A549 (cell line): ENCODE measurements around the gene BRSK2.

Experiments
- CEBPB ChIP-seq, 2 experiments: fragments of >200 bp in 1 of 2; sonication (Bioruptor Twin) in 1 of 2; formaldehyde crosslinking in 1 of 2; IDR thresholded peaks; 2 replicates each; pipeline ENCODE4 v1.6.1; 2012 to 2016
- CHD4 ChIP-seq: fragments of 200-600 bp; sonication (generic); IDR thresholded peaks from 2 replicates; pipeline ENCODE4 v1.6.1; 2016; ENCODE audit warnings: antibody characterized with exemption, mild to moderate bottlenecking, borderline replicate concordance
- CTCF ChIP-seq: fragments of >200 bp; sonication (Bioruptor Twin); formaldehyde crosslinking; IDR thresholded peaks from 3 replicates; pipeline ENCODE4 v1.5.1; 2016
- EP300 ChIP-seq, 2 experiments: fragments of >200 bp; sonication (Bioruptor Twin); formaldehyde crosslinking; IDR thresholded peaks; 2 replicates in 1 of 2; 3 replicates in 1 of 2; pipeline ENCODE4 v1.6.1; 2016 to 2017
- ESRRA ChIP-seq: fragments of 150-350 bp; IDR thresholded peaks from 2 replicates; pipeline ENCODE4 v1.6.1; 2014; ENCODE audit warnings: mild to moderate bottlenecking, low read length, borderline replicate concordance
- MAX ChIP-seq: IDR thresholded peaks from 2 replicates; pipeline ENCODE4 v1.6.1; 2012
- MAZ ChIP-seq: fragments of 150-350 bp; IDR thresholded peaks from 2 replicates; pipeline ENCODE4 v1.6.1; 2014; ENCODE audit warnings: antibody characterized with exemption, low read depth, low read length, borderline replicate concordance
- PHF8 ChIP-seq: fragments of 200-600 bp; sonication (generic); IDR thresholded peaks from 2 replicates; pipeline ENCODE4 v1.6.1; 2016; ENCODE audit warnings: low read depth, mild to moderate bottlenecking, antibody characterized with exemption, moderate library complexity, borderline replicate concordance
- POLR2A ChIP-seq: IDR thresholded peaks from 2 replicates; pipeline ENCODE4 v1.6.1; 2012; ENCODE audit warnings: mild to moderate bottlenecking, low read length
- REST ChIP-seq: fragments of 200-600 bp; sonication (generic); IDR thresholded peaks from 2 replicates; pipeline ENCODE4 v1.6.1; 2016; ENCODE audit warnings: antibody characterized with exemption, mild to moderate bottlenecking, moderate library complexity
- SMC3 ChIP-seq: fragments of >200 bp; sonication (Bioruptor Twin); formaldehyde crosslinking; IDR thresholded peaks from 3 replicates; pipeline ENCODE4 v1.6.1; 2018; ENCODE audit warnings: inconsistent platforms
- USF2 ChIP-seq: fragments of 450-650 bp; IDR thresholded peaks from 2 replicates; pipeline ENCODE4 v1.6.1; 2014; ENCODE audit warnings: antibody characterized with exemption
- ZNF302 ChIP-seq: fragments of 250-450 bp; sonication (Bioruptor Pico); IDR thresholded peaks from 2 replicates; pipeline ENCODE4 v1.9.0; 2021; ENCODE audit warnings: inconsistent platforms, mild to moderate bottlenecking, moderate library complexity

GRCh38 chr11:1392111-1392510 is 2.4 kb downstream of the BRSK2 start:
- TF ChIP-seq EP300 (IDR thresholded peaks at IDR 0.05) = no peak
- TF ChIP-seq CTCF = no peak
- no peak for TF ChIP-seq MAX
- no peak for TF ChIP-seq POLR2A
- TF ChIP-seq CHD4 = no peak
- no peak for TF ChIP-seq ZNF302
- TF ChIP-seq MAZ = no peak
- TF ChIP-seq REST = no peak
- TF ChIP-seq USF2 = no peak
- no peak for TF ChIP-seq PHF8
- no peak for TF ChIP-seq SMC3
- no peak for TF ChIP-seq ESRRA
- no peak for TF ChIP-seq CEBPB (IDR thresholded peaks at IDR 0.05)
